ENCODE data around the gene WBP11.
A peak's percentile ranks its signal among the peaks of the same experiment; 100 is the strongest.

Gene WBP11

DNA sequence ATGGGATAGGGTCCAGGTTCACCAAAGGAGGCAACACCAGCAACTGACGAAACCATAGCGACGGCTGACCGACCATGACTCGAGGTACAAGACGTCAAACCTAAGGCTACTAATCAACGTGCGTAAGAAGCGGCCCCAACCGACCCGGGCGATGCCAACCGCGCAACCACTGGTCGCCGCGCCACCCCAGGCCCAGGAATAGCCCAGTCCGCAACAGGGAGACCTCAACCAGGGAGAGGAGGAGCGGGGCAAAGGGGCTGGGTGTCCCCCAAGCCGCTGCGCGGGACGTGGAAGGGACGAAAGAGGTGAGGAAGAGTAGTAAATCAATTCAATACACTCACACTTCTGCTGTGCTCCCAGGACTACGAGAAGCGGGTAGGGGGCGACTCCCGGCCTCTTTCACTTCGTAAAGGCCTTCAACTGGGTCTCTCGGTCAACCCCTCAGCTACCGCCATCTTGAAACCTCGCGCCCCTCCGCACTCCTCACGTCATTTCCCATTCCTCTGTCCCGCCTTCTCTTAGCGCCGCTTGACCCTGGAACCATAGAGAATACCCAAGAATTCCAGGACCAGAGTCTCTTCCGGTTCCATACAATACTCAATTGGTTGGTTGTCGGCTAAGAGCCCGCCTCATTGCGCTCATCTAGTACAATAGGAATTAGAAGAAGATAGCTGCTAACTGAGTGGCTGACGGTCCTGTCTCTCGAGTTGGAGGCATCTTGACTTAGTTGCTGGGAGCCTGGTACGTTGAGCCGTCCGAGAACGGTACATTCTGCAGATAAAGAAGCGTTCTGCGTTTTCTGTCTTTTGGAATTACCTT lies at the start of gene WBP11, which contains the start of gene C12orf60:
WBP11 (minus strand) TSS at position 468 of the 819 bp plus-strand sequence. CDS start 2,095 bp downstream, outside the sequence.
C12orf60 (plus strand) TSS at position 660 of the 819 bp plus-strand sequence. CDS start 19,266 bp downstream, outside the sequence.
- TF ChIP-seq POLR2A (IDR thresholded peaks at IDR 0.05; ENCODE audit: low read length) (peak; percentile 98), GATA1 (IDR thresholded peaks at IDR 0.05; ENCODE audit: low read depth, low read length) (no peak)

DNA sequence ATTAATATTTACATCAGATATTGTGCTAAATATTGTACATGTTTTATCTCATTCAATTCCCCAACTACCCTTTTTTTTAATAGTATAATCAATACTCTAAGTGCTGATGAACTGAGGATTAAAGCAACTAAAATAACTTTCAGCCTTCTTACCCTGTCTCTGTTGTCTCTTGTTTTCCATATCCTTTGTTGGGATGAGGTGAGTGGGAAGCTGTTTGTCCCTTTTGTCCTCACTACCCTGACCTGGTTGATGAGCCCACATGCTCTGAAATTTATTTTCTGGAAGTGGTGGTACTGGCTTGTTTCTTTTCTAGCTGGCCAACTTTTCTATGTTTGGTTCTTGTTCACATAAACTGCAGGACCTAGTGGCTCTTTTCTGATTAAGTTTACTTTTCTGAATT lies 49.6 kb upstream of the WBP11 start:
- TF ChIP-seq POLR2A (IDR thresholded peaks at IDR 0.05; ENCODE audit: low read length) (no peak), GATA1 (IDR thresholded peaks at IDR 0.05; ENCODE audit: low read depth, low read length) (no peak)
- DNase-seq, result no peak

More for the DNA sequence above, at the start of gene WBP11, which contains the start of gene C12orf60:
- DNase-seq, result peak; percentile 96 to 97

DNA sequence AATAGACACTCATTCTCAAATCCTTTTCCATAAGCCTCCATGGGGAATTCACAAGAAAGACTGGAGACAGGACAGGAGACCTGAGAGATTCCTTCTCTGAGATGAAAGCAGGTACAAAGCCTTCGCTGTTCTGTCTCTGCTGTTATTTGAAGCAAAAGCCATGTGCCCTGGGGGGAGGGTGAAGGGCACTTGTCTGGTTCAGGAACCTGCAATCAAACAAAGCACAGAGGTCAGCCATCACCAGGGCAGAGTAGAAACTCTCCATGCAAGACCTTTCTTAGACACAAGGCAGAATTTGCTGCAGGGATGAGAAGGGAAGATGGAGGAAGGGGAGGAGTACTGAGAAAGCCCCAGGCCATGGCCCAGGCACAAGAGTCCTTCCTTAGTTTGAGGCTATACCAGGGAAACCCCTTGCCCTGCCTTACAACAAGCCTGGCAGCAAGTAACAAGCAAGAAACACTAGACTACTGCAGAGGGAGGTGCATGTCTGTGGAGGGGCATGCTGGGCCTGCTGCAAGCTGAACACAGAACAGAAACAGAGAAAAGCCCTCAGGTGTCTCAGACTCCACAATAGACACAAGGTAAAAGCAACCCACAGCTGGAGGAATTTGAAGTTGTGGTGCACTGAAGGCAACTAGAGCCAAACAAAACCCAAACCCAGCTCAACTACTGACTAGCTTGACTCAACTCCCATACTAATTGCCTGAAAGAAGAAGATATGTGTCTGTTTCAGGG lies 47.8 kb upstream of the WBP11 start:
- TF ChIP-seq POLR2A (IDR thresholded peaks at IDR 0.05; ENCODE audit: low read length), result no peak
- no peak for TF ChIP-seq GATA1 (IDR thresholded peaks at IDR 0.05; ENCODE audit: low read depth, low read length)
- DNase-seq, result no peak

DNA sequence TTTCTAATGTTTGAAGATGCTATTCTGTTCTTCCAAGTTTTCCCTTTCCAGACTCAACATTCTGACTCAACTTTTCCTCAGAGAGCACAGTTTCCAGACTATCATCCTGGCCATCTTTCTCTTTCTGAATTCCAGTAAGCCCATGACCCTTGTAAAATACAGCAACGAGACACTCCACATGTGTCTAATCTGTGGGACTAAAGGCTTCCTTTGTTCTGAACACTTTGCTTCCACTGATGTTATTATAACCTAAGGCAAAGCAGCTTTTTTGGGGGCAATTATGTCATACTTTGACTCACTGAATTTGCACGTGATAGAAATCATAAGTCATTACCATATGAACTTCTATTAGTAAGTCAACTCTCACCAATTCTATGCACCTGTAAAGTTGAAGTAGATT lies 46.4 kb upstream of the WBP11 start:
- no peak for DNase-seq
- TF ChIP-seq GATA1 (IDR thresholded peaks at IDR 0.05; ENCODE audit: low read depth, low read length), result no peak
- TF ChIP-seq POLR2A (IDR thresholded peaks at IDR 0.05; ENCODE audit: low read length), result no peak

DNA sequence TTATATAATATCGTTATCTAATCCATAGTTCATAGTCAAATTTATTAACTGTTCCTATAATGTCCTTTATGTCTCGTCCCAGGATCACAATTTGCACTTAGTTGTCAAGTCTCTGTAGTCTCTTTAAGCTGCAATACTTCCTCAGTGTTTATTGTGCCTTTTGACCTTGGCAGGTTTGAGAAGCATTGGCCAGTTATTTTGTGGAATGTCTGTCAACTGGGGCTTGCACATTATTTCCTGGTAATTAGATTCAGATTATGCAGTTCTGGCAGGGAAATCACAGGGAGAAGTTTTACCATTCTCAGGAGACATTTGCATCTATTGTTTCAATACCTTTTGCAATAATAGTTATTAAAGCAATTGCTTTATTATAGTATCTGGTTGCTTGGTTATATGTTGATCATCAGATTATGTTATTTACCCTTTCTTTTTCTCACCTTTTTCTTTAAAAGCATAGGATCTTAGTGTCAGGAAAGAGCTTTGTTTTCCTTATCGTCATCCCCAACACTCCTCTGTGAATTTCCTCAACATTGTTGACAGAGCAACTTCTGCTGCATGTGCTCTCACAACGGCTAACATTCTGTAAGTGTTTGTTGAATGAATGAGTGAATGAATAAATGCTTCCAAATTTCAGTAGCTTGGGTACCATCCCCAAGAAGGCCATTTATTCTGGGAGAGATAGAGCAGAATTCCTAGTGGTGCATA lies 43.8 kb upstream of the WBP11 start:
- no peak for TF ChIP-seq POLR2A (IDR thresholded peaks at IDR 0.05; ENCODE audit: low read length)
- no peak for TF ChIP-seq GATA1 (IDR thresholded peaks at IDR 0.05; ENCODE audit: low read depth, low read length)
- no peak for DNase-seq

- TF ChIP-seq GATA1 (IDR thresholded peaks at IDR 0.05; ENCODE audit: low read depth, low read length), result no peak
- TF ChIP-seq POLR2A (IDR thresholded peaks at IDR 0.05; ENCODE audit: low read length), result no peak
- DNase-seq, result peak; percentile 18 to 37
These were observed 42.8 kb upstream of the WBP11 start for GRCh38 chr12:14846042-14846587.

DNA sequence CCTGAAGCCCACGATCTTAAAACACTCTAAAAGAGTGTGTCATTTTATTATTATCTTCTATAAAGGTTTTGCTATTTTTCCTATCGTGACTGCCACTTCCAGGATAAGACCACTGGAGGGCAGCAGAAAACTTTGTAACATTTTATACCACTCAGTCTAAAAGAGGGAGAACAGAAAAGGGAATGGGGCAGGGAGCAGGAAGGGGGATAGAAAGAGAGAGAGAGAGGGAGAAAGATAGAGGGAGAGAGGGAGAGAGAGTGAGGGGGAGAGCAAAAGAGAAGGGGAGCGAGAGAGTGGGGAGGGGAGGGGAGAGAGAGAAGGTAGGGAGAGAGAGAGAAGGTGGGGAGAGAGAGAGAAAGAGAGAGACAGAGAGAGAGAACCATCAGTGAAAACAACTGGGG lies 42.1 kb upstream of the WBP11 start:
- TF ChIP-seq POLR2A (IDR thresholded peaks at IDR 0.05; ENCODE audit: low read length) (no peak), GATA1 (IDR thresholded peaks at IDR 0.05; ENCODE audit: low read depth, low read length) (no peak)
- DNase-seq, result peak; percentile 75 to 82

DNA sequence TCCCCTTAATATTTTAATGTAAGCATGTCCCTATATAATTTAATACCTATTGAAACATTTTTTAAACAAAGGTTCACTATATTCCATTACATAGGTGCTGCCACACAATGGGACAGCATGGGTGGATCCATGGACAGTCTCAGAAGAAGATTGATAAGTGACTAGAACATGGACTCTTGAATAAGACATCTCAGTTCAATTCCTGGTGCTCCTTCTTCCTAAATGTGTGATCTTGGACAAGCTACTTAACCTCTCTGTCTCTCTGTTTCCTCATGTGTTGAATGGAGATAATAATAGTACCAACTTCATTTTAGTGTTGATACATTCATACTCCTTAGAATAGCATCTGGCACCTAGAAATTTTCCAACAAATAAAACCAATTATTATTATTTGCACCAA lies 41.1 kb upstream of the WBP11 start:
- TF ChIP-seq GATA1 (IDR thresholded peaks at IDR 0.05; ENCODE audit: low read depth, low read length), result no peak
- no peak for TF ChIP-seq POLR2A (IDR thresholded peaks at IDR 0.05; ENCODE audit: low read length)

DNA sequence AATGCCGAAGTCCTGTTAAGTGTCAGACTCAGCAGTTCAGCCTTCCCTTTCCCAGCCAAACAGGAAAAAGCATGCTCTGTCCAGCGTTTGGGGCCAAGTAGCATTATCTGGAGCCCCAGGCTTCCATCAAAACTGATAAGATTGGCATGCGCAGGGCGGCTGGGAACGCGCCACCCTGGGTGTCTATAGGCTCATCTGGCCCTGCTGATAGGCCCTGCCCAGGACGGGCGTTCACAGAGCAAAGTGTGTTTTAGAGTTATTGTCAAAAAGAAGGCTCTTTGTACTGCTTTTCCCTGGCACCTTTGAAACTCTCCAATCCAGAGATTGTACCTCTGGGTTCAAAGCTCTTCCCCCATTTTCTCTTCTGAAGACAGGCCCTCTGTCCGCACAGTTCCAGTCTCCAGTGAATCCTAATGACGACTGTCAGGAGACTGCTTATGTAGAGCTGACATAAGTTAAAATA lies 40.2 kb upstream of the WBP11 start, which contains the start of gene ART4:
ART4 (minus strand) TSS at position 102 of the 463 bp plus-strand sequence. CDS start 413 bp downstream, outside the sequence.
- peak; percentile 93 to 97 for DNase-seq
- TF ChIP-seq GATA1 (IDR thresholded peaks at IDR 0.05; ENCODE audit: low read depth, low read length) (peak; percentile 83), POLR2A (IDR thresholded peaks at IDR 0.05; ENCODE audit: low read length) (peak; percentile 77)

More for the DNA sequence above, 41.1 kb upstream of the WBP11 start:
- peak; percentile 27 to 40 for DNase-seq

DNA sequence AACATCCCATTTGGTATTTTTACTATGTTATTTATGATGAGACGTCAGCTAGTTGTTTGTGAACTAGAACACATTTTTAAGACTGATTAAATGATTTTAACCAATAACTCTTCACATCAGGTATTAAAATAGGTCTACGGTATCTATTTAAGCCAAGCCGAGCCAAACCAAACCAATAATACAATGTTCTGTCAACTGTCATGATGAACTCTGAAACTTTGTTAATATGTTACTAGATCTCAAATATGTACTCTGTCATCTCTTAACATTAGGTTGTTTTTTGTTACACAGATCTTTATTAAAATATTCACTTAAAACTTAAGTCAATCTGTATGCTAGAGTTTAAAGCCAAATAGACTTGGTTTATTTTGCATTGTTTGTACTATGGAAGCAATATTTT lies 39.0 kb upstream of the WBP11 start:
- DNase-seq, result peak in 1 of 2 experiments; percentile 58
- TF ChIP-seq POLR2A (IDR thresholded peaks at IDR 0.05; ENCODE audit: low read length) (no peak), GATA1 (IDR thresholded peaks at IDR 0.05; ENCODE audit: low read depth, low read length) (no peak)

GRCh38 chr12:14841761-14842160 lies 38.5 kb upstream of the WBP11 start:
- DNase-seq, result peak; percentile 25 to 54
- TF ChIP-seq GATA1 (IDR thresholded peaks at IDR 0.05; ENCODE audit: low read depth, low read length), result no peak
- no peak for TF ChIP-seq POLR2A (IDR thresholded peaks at IDR 0.05; ENCODE audit: low read length)

GRCh38 chr12:14840616-14841015 lies 37.3 kb upstream of the WBP11 start:
- no peak for DNase-seq
- TF ChIP-seq GATA1 (IDR thresholded peaks at IDR 0.05; ENCODE audit: low read depth, low read length), result no peak
- no peak for TF ChIP-seq POLR2A (IDR thresholded peaks at IDR 0.05; ENCODE audit: low read length)

- DNase-seq, result no peak
- TF ChIP-seq GATA1 (IDR thresholded peaks at IDR 0.05; ENCODE audit: low read depth, low read length) (no peak), POLR2A (IDR thresholded peaks at IDR 0.05; ENCODE audit: low read length) (no peak)
These were observed 36.0 kb upstream of the WBP11 start for GRCh38 chr12:14839262-14839661.

Measured in erythroblast (primary cell).